ENCODE data around the gene SYT7.

Gene SYT7

GRCh38 chr11:61518032-61518795, 62.7 kb downstream of the SYT7 start:
- H3F3A ChIP-seq (ENCODE audit: insufficient read depth, low read length), result no peaks in the 10 kb centered on the region
- no peaks in the 10 kb centered on the region for H4K20me1 ChIP-seq (ENCODE audit: insufficient read depth, low read length)
- H3K9ac ChIP-seq (ENCODE audit: low read length), result no peak overlapping the region
- no peaks in the 10 kb centered on the region for H3K9me2 ChIP-seq (replicated peaks; ENCODE audit: insufficient read depth, low read length)
- H3K4me2 ChIP-seq (ENCODE audit: low read depth, low read length), result no peak overlapping the region
- H3K36me3 ChIP-seq (replicated peaks; ENCODE audit: insufficient read depth, low read length), result no peaks in the 10 kb centered on the region
- 0 out of 2 replicates have a peak, but pooled peaks cover 4% of the 10 kb centered on the region for H3K4me1 ChIP-seq (ENCODE audit: low read length)
- H3K79me2 ChIP-seq (ENCODE audit: low read length), result no peaks in the 10 kb centered on the region
- no peak for TF ChIP-seq EZH2 (optimal IDR thresholded peaks at IDR 0.05; ENCODE audit: low read depth, low read length)
- no peak for TF ChIP-seq EZH2phosphoT487 (IDR thresholded peaks at IDR 0.05; ENCODE audit: low read length)
- TF ChIP-seq, protein P1, sequence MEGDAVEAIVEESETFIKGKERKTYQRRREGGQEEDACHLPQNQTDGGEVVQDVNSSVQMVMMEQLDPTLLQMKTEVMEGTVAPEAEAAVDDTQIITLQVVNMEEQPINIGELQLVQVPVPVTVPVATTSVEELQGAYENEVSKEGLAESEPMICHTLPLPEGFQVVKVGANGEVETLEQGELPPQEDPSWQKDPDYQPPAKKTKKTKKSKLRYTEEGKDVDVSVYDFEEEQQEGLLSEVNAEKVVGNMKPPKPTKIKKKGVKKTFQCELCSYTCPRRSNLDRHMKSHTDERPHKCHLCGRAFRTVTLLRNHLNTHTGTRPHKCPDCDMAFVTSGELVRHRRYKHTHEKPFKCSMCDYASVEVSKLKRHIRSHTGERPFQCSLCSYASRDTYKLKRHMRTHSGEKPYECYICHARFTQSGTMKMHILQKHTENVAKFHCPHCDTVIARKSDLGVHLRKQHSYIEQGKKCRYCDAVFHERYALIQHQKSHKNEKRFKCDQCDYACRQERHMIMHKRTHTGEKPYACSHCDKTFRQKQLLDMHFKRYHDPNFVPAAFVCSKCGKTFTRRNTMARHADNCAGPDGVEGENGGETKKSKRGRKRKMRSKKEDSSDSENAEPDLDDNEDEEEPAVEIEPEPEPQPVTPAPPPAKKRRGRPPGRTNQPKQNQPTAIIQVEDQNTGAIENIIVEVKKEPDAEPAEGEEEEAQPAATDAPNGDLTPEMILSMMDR (IDR thresholded peaks at IDR 0.05; ENCODE audit: low read length), result no peak
- H2AFZ ChIP-seq (ENCODE audit: low read length), result no peak overlapping the region
- peaks cover 87% of the 10 kb centered on the region for H3K27me3 ChIP-seq (replicated peaks; ENCODE audit: insufficient read depth, low read length)
- no peaks in the 10 kb centered on the region for H3K9me3 ChIP-seq (replicated peaks; ENCODE audit: insufficient read depth, low read length)
- H3K4me3 ChIP-seq (ENCODE audit: low read length), result no peak overlapping the region
- no peak overlapping the region for H3K27ac ChIP-seq (ENCODE audit: low read length)
- no peak for DNase-seq

DNA sequence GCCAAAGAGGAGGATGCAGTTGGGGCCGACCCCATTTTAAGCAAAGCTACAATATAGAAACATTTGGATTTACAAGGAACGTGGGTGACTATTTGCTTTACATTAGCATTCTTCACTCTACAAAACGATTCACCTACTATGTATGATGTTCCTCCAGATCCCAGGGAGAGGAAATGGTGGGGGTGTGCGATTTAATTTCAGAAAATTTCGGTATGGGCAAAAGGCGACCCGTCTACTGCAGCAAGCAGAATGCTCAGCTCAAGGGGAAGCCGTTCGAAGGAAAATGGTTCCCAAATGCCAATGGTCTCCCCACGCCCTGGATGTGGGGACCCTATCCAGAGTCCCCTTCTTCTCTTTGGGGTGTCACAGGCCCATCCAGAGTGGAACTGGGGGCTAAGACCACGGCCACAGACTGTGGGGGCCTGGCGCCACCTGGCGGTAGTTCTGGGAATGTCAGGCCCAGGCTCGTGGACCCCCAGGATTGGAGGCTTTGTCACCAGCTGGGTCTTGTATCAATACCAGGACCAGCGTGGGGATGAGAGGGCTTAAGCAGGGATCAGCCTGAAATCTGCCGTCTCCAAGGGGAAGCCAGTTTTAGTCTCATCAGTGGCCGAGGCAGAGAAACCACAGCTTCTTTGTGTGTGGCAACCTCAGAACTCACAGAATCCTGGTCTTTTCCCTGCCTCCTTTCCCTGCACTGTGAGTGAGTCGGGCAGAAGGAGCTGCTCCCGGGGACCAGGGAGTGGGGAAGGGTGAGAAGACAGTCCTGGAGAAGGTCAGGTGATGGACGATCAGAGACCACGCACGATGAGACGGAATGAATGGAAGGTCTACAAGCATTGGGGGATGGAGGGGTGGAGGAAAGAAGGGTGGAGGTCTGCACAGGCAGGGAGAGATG, 64.0 kb downstream of the SYT7 start:
- Histone ChIP-seq H3K9me2 (replicated peaks; ENCODE audit: insufficient read depth, low read length) (no peaks in the 10 kb centered on the region), H2AFZ (ENCODE audit: low read length) (peak overlapping the region; percentile 39; the same call in 1 of the 2 replicates), H3K9ac (ENCODE audit: low read length) (no peak overlapping the region; the same call in 1 of the 2 replicates), H4K20me1 (ENCODE audit: insufficient read depth, low read length) (no peaks in the 10 kb centered on the region), H3K79me2 (ENCODE audit: low read length) (no peaks in the 10 kb centered on the region), H3K27ac (ENCODE audit: low read length) (no peak overlapping the region), H3K36me3 (replicated peaks; ENCODE audit: insufficient read depth, low read length) (no peaks in the 10 kb centered on the region), H3K27me3 (replicated peaks; ENCODE audit: insufficient read depth, low read length) (peaks cover 86% of the 10 kb centered on the region), H3F3A (ENCODE audit: insufficient read depth, low read length) (no peaks in the 10 kb centered on the region), H3K4me2 (ENCODE audit: low read depth, low read length) (peak overlapping the region; percentile 68), H3K4me3 (ENCODE audit: low read length) (peak overlapping the region; percentile 38; the same call in 1 of the 2 replicates), H3K4me1 (ENCODE audit: low read length) (0 out of 2 replicates have a peak, but pooled peaks cover 4% of the 10 kb centered on the region), H3K9me3 (replicated peaks; ENCODE audit: insufficient read depth, low read length) (no peaks in the 10 kb centered on the region)
- TF ChIP-seq EZH2 (optimal IDR thresholded peaks at IDR 0.05; ENCODE audit: low read depth, low read length) (no peak), EZH2phosphoT487 (IDR thresholded peaks at IDR 0.05; ENCODE audit: low read length) (no peak)
- TF ChIP-seq, protein P1 (IDR thresholded peaks at IDR 0.05; ENCODE audit: low read length), result peak; percentile 98
- DNase-seq, result peak; percentile 28

DNA sequence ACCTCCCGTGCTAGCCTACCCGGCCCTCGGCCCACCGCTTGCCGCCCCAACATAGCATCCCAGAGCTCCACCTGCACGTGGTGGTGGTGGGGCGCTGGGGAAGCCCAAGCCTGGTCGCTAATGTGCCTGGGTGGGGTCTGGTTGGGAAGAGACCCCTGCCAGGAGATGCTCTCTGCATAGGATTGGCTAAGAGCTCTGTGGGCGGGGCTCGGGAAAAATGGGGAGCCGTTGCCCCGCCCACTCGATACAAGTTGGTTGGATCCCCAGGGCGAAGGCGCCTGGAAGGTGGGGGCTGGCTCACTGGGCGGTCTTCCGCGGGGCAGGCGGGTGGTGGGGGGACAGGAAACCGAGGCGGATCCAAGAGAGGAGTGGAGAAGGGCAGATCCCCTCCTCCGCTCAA, 64.7 kb downstream of the SYT7 start:
- Histone ChIP-seq H4K20me1 (ENCODE audit: insufficient read depth, low read length) (no peaks in the 10 kb centered on the region), H2AFZ (ENCODE audit: low read length) (0 out of 2 replicates have a peak overlapping the region, but pooled peaks have one; percentile 39), H3K4me2 (ENCODE audit: low read depth, low read length) (peak overlapping the region; percentile 68; the same call in 1 of the 2 replicates), H3F3A (ENCODE audit: insufficient read depth, low read length) (no peaks in the 10 kb centered on the region), H3K27ac (ENCODE audit: low read length) (no peak overlapping the region), H3K79me2 (ENCODE audit: low read length) (no peaks in the 10 kb centered on the region), H3K36me3 (replicated peaks; ENCODE audit: insufficient read depth, low read length) (no peaks in the 10 kb centered on the region), H3K27me3 (replicated peaks; ENCODE audit: insufficient read depth, low read length) (peaks cover 86% of the 10 kb centered on the region), H3K9me3 (replicated peaks; ENCODE audit: insufficient read depth, low read length) (no peaks in the 10 kb centered on the region), H3K9ac (ENCODE audit: low read length) (no peak overlapping the region; the same call in 1 of the 2 replicates), H3K9me2 (replicated peaks; ENCODE audit: insufficient read depth, low read length) (no peaks in the 10 kb centered on the region), H3K4me3 (ENCODE audit: low read length) (peak overlapping the region; percentile 38; the same call in 1 of the 2 replicates), H3K4me1 (ENCODE audit: low read length) (0 out of 2 replicates have a peak, but pooled peaks cover 4% of the 10 kb centered on the region)
- no peak for DNase-seq
- TF ChIP-seq EZH2phosphoT487 (IDR thresholded peaks at IDR 0.05; ENCODE audit: low read length) (no peak), EZH2 (optimal IDR thresholded peaks at IDR 0.05; ENCODE audit: low read depth, low read length) (no peak)
- TF ChIP-seq, protein P1 (IDR thresholded peaks at IDR 0.05; ENCODE audit: low read length), result no peak

All from MM.1S (cell line).